ENCODE data around the gene PCSK4.

The PCSK4 gene

DNA sequence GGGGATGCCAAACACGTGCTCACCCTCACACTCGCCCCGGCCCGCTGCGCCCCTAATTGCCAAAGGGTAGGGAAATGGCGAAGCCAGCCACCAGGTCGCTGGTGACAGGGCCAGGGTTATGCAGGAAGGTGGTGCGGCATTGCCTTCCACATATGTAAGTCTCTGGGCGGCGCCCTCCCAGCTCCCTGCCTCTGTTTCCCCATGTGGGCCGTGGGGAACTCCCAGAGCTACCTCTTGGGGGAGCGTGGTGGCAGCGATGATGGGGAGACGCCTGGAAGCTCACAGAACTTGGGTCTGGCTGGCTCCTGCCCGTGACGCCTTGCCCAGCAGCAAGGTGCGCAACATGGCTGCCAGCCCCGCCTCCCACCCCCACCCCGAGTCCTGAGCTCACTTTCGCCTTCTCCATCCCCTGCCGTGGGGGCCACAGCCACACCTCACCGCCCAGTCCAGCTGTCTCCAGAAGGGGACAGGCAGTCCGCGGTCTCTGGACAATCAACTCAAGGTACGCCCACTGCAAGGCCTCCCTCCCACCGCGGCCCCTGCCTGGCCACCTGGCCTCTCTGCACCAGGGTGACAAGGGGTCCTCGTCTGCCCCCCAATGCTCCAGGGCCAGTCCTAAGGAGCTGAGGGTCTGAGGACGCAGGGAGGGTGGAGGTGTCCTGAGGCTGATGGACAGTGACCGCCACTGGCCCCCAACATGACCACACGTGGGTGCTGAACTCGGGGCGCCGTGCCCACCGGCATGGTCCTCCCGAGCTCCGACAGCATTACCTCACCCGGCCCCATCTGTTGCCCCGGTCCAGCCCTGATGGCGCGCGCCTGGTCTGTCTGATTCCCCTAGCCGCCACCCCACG lies 17.7 kb downstream of the PCSK4 start:
- no peak overlapping the region for H3K4me3 ChIP-seq (ENCODE audit: low read depth, low read length)

DNA sequence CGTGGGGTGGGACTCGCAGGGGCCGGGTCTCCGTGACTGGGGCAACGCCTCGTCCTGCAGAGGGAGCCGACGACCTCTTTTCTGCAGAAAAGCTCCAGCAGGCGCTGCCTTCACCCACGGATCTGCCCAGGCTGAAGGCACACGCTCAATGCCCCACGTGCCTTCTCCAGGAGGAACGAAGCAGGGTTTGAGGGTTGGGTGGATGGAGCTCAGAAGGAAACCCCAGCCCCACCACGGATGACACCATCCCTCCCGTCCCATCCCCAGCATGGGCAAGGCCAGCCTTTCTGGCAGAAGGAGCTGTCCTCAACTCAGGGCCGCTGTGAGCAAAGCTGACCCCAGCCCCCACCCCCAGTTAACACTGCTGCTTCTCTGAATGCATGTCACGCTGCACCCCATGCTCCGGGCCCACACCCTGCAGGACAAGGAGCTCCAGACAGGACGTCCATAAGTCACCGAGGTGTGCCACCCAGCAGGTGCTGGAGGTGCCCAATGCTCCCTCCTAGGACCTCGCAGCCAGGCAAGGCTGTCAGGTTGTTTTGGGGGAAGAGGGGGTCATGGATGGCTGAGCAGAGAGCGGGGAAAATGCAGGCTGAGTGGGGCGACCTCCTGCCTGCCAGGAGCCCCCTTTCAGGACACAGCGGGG lies 18.5 kb downstream of the PCSK4 start:
- no peak overlapping the region for H3K4me3 ChIP-seq (ENCODE audit: low read depth, low read length)

DNA sequence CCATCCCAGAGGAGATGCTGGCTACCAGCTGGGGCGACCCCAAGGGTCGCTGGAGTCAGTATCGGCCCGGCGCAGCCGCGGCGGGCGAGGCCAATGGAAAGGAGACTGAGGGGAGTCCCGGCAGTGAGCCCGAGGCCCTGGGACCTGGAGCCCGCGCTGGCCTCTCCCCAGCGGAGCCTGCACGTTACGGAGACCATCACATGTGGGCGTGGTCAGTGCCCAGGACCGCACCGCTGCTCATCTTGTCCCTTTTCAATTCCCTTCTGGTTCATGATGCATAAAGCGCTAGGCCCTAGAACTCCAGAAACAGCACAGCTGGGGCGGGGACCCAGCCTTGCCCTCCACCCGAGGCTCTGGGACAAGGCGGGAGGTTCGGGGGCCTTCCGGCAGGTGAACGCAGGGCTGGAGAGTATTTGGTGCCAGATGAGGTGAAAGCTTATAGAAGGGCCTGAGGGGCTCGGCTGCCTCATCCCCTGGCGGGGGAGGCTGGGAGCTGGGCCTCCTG lies 19.1 kb downstream of the PCSK4 start:
- peak overlapping the region; percentile 6 for H3K4me3 ChIP-seq (ENCODE audit: low read depth, low read length)

DNA sequence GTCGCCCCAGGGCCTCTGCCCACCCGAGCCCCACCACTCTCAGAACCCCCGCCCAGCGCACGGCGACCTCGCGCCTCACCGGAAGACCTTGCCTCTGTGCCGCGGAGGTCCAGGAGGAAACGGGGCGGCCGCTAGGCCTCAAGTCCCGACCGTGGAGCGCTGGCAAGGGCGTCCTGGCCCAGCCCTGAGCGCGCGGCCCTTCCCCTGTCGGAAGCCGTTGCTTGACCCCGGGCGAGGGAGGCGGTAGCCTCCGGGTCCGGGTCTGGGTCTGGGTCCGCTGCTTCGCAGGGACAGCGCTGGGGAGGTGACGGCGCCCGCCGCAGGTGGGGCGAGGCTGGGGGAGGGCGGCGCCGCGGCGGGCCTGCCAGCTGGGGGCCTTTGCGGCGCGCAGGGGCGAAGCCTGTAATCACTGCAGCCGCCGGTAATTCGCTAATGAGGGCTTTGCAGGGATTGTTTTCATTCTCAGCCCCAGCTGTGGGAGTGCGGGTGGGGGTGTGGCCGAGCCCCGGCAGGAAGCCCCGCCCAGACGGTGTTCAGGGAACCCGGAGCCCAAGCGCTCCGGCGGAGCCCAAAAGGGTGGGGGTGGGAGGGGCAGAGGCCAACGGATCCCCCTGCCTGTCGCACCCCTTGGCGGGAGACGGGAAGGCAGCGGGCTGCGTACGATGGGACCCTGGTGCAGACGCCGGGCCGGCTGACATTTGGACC lies 19.7 kb downstream of the PCSK4 start:
- H3K4me3 ChIP-seq (ENCODE audit: low read depth, low read length), result peak overlapping the region; percentile 6

DNA sequence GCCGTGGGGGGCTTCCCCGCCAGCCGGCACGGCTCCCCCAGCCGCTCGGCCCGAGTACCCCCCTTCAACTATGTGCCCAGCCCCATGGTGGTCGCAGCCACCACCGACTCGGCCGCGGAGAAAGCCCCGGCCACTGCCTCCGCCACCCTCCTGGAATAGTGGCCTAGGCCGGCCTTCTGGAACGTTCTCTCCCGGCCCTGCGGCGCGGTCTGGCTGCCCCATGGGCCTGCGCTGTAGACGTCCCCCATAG lies 20.2 kb downstream of the PCSK4 start:
- no peak overlapping the region for H3K4me3 ChIP-seq (ENCODE audit: low read depth, low read length)

DNA sequence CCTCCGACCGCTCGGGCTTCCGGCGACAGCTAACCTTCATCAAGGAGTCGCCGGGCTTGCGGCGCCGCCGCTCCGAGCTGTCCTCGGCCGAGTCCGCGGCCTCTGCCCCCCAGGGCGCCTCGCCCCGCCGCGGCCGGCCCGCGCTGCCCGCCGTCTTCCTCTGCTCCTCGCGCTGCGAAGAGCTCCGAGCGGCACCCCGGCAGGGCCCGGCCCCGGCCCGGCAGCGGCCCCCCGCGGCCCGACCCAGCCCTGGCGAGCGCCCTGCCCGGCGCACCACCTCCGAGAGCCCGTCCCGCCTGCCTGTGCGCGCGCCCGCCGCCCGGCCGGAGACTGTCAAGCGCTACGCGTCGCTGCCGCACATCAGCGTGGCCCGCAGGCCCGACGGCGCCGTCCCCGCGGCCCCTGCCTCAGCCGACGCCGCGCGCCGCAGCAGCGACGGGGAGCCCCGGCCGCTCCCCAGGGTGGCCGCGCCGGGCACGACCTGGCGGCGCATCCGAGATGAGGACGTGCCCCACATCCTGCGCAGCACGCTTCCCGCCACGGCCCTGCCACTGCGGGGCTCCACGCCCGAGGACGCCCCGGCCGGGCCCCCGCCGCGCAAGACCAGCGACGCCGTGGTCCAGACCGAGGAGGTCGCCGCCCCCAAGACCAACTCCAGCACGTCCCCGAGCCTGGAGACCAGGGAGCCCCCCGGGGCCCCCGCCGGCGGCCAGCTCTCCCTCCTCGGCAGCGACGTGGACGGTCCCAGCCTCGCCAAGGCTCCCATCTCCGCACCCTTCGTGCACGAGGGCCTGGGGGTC lies 20.7 kb downstream of the PCSK4 start:
- H3K4me3 ChIP-seq (ENCODE audit: low read depth, low read length), result no peak overlapping the region

DNA sequence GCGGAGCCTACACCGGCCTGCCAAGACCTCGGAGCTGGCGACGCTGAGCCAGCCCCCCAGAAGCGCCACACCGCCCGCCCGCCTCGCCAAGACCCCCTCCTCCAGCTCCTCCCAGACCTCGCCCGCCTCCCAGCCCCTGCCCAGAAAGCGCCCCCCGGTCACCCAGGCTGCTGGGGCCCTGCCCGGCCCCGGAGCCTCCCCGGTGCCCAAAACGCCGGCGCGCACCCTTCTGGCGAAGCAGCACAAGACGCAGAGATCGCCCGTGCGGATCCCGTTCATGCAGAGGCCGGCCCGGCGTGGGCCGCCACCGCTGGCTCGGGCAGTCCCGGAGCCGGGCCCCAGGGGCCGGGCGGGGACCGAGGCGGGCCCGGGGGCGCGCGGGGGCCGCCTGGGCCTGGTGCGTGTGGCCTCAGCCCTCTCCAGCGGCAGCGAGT lies 21.3 kb downstream of the PCSK4 start:
- H3K4me3 ChIP-seq (ENCODE audit: low read depth, low read length), result no peak overlapping the region

DNA sequence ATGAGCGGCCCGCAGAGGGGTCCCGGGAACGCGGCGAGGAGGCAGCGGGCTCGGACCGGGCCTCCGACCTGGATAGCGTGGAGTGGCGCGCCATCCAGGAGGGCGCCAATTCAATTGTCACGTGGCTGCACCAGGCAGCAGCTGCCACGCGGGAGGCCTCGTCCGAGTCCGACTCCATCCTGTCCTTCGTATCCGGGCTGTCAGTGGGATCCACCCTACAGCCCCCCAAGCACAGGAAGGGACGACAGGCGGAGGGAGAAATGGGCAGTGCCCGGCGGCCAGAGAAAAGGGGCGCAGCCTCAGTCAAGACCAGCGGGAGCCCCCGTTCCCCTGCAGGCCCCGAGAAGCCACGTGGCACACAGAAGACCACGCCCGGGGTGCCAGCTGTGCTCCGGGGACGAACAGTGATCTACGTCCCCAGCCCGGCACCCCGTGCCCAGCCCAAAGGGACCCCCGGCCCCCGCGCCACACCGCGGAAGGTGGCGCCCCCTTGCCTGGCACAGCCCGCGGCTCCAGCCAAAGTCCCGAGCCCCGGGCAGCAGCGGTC lies 21.8 kb downstream of the PCSK4 start:
- no peak overlapping the region for H3K4me3 ChIP-seq (ENCODE audit: low read depth, low read length)

DNA sequence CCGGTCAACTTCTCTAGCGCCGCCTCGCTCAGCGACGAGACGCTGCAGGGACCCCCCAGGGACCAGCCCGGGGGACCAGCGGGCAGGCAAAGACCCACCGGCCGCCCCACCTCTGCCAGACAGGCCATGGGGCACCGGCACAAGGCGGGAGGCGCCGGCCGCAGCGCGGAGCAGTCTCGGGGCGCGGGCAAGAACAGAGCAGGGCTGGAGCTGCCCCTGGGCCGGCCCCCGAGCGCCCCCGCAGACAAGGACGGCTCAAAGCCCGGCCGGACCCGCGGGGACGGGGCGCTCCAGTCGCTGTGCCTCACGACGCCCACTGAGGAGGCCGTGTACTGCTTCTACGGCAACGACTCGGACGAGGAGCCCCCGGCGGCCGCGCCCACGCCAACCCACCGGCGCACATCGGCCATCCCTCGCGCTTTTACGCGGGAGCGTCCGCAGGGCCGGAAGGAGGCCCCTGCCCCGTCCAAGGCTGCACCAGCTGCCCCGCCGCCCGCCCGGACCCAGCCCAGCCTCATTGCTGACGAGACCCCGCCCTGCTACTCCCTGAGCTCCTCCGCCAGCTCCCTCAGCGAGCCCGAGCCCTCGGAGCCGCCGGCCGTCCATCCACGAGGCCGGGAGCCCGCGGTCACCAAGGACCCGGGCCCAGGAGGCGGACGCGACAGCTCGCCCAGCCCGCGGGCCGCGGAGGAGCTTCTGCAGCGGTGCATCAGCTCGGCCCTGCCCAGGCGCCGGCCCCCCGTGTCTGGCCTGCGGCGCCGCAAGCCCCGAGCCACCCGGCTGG lies 22.5 kb downstream of the PCSK4 start:
- no peak overlapping the region for H3K4me3 ChIP-seq (ENCODE audit: low read depth, low read length)

DNA sequence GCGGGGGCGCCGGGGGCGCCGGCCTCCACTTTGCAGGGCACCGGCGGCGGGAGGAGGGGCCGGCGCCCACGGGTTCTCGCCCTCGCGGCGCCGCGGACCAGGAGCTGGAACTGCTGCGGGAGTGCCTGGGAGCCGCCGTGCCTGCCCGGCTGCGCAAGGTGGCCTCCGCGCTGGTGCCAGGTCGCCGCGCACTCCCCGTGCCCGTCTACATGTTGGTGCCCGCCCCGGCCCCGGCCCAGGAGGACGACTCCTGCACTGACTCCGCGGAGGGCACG lies 23.0 kb downstream of the PCSK4 start:
- H3K4me3 ChIP-seq (ENCODE audit: low read depth, low read length), result no peak overlapping the region

DNA sequence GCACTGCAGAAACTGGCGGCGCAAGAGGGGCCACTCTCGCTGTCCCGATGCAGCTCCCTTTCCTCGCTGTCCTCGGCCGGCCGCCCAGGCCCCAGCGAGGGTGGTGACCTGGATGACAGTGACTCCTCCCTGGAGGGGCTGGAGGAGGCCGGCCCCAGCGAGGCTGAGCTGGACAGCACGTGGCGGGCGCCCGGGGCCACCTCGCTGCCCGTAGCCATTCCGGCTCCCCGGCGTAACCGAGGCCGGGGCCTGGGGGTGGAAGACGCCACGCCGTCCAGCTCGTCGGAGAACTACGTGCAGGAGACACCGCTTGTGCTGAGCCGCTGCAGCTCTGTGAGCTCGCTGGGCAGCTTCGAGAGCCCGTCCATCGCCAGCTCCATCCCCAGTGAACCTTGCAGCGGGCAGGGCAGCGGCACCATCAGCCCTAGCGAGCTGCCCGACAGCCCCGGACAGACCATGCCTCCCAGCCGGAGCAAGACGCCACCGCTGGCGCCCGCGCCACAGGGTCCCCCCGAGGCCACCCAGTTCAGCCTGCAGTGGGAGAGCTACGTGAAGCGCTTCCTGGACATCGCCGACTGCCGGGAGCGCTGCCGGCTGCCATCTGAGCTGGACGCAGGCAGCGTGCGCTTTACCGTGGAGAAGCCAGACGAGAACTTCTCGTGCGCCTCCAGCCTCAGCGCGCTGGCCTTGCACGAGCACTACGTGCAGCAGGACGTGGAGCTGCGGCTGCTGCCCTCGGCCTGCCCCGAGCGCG lies 23.5 kb downstream of the PCSK4 start:
- no peak overlapping the region for H3K4me3 ChIP-seq (ENCODE audit: low read depth, low read length)

DNA sequence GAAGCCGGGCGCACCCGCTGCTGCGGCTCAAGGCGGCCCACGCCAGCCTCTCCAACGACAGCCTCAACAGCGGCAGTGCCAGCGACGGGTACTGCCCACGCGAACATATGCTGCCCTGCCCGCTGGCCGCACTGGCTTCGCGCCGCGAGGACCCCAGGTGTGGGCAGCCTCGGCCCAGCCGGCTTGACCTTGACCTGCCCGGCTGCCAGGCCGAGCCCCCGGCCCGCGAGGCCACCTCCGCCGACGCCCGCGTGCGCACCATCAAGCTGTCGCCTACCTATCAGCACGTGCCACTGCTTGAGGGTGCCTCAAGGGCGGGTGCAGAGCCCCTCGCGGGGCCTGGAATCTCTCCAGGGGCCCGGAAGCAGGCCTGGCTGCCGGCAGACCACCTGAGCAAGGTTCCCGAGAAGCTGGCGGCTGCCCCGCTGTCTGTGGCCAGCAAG lies 24.1 kb downstream of the PCSK4 start:
- H3K4me3 ChIP-seq (ENCODE audit: low read depth, low read length), result no peak overlapping the region

DNA sequence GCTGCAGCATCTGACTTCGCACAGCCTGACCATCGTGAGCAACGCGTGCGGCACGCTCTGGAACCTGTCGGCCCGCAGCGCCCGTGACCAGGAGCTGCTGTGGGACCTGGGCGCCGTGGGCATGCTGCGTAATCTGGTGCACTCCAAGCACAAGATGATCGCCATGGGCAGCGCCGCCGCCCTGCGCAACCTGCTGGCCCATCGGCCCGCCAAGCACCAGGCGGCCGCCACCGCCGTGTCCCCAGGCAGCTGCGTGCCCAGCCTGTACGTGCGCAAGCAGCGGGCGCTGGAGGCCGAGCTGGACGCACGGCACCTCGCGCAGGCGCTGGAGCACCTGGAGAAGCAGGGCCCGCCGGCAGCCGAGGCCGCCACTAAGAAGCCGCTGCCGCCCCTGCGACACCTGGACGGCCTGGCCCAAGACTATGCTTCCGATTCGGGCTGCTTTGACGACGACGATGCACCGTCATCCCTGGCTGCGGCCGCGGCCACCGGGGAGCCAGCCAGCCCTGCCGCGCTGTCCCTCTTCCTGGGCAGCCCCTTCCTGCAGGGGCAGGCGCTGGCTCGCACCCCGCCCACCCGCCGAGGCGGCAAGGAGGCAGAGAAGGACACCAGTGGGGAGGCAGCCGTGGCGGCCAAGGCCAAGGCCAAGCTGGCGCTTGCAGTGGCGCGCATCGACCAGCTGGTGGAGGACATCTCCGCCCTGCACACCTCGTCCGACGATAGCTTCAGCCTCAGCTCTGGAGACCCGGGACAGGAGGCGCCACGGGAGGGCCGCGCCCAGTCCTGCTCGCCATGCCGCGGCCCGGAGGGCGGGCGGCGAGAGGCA lies 24.7 kb downstream of the PCSK4 start:
- H3K4me3 ChIP-seq (ENCODE audit: low read depth, low read length), result peak overlapping the region; percentile 1

DNA sequence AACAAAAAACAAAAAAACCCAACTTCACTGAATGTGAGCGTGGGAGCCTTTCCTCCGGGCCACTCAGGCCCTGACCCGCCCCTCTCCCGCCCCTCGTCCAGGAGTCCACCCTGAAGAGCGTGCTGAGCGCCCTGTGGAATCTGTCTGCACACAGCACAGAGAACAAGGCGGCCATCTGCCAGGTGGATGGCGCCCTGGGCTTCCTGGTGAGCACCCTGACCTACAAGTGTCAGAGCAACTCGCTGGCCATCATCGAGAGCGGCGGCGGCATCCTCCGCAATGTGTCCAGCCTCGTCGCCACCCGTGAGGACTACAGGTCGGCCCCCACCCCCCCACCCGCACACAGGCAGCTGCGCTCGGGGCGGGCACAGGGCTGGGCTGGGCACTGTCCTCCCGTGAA lies 28.3 kb downstream of the PCSK4 start:
- H3K4me3 ChIP-seq (ENCODE audit: low read depth, low read length), result no peak overlapping the region

DNA sequence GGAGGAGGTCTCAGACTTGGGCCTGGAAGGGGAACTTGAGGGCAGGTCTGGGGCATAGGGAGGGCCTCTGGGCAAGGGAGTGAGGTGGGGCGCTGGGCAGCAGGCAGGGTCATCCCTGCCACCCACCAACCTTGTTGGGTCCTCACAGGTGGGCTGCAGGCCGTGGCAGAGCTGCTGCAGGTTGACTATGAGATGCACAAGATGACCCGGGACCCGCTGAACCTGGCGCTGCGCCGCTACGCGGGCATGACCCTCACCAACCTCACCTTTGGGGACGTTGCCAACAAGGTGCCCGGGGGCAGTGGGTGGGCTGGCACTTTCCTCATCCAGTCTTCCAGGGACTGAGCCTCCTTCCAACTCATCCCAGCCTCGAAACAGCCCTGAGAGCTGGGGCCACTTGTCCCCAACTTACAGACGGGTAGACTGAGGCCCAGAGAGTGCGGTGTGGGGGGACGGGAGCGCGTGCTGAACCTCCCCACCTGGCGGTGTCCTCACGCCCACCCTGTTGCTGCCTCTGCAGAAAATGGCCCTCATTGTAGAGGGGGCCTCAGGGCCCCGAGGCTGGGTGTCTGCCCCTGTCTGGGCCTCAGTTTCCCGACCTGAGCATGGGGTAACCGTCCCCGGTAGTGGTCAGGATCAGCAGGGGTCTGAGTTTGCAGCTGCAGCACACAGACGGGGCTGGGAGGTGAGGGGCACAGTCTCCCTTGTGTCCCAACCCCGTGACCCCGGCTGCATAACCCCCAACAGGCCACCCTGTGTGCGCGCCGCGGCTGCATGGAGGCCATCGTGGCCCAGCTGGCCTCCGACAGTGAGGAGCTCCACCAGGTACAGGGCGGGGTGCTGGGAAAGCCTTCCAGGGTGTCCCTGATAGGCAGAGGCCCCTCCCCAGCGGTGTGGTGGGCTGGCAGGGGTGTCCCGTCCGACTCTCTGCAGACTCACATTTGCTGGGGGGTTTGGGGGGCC lies 29.8 kb downstream of the PCSK4 start:
- no peak overlapping the region for H3K4me3 ChIP-seq (ENCODE audit: low read depth, low read length)

DNA sequence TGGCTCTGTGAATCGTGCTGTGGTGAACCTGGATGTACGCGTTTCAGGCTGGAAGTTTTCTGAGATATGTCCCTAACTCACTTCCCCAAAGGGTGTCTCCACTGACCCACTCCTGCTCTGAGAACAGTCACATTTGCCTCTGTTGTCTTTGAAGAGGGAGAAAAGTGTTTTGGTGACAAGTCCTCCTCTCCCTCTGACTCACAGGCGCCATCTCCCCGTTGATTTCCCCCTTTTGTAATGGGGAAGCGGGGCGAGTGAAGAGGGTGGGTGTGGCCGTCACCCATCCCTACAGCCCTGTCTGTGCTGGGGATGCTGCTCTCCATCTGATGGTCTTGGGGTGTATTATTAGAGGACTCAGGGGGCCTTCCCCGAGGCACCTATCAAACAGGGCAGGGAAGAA lies 30.7 kb downstream of the PCSK4 start:
- H3K4me3 ChIP-seq (ENCODE audit: low read depth, low read length), result no peak overlapping the region

DNA sequence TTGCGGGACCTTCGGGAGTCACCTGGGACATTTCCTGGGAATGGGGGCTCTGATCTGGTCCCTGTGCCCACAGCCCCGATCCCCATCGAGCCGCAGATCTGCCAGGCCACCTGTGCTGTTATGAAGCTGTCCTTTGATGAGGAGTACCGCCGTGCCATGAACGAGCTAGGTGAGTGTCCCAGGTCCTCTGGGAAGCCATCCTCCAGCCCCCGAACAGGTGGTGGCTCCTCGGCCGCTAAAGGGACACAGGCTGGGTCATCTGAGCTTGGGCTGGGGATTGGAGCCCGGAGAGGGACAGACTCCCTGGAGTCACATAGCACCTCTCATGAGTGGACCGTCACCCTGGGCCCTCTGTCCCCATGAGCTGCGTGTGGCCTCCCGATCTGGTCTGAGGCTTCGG lies 32.3 kb downstream of the PCSK4 start:
- no peak overlapping the region for H3K4me3 ChIP-seq (ENCODE audit: low read depth, low read length)
